ENCODE measurements around the gene DLD. TPM values are rescaled to one million over a fixed set of nuclear protein-coding genes. Genes with fewer than 3 reads are reported as not detected.

The DLD gene
- total and polyA plus RNA-seq, 9 of the 15 experiments (the other 6 are each of a cell fraction or from before 2014, with no cell fraction given), result 130 to 639 (median 247) TPM

DNA sequence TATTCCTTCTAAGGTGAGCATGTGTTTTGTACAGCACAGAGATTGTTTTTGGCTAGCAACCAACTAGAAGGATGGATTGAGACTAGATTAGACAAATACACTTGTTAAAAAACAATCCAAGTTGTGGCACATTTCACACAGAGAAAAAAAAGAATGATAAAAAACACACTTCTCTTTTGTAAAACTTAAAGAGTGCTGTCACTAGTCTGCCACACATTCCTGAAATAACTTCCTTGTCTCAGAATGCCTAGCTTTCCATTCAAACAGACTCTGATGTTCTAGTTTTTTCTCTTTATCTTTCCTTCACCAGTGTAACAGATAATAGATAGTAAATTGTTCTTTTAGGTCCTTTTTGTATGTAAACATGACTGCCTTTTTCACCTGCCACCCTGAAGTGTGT, 11.4 kb downstream of the DLD start:
- peaks cover 51% of the 10 kb centered on the region for H3K79me2 ChIP-seq (ENCODE audit: control insufficient read depth, insufficient read depth, low read length)
- POLR2A ChIA-PET, result interaction anchor here (1.0 to 1.5 kb wide), 2 partner anchors 9 to 10 kb away, joined by 3 to 4 read pairs; no protein-coding TSS in a partner anchor

DNA sequence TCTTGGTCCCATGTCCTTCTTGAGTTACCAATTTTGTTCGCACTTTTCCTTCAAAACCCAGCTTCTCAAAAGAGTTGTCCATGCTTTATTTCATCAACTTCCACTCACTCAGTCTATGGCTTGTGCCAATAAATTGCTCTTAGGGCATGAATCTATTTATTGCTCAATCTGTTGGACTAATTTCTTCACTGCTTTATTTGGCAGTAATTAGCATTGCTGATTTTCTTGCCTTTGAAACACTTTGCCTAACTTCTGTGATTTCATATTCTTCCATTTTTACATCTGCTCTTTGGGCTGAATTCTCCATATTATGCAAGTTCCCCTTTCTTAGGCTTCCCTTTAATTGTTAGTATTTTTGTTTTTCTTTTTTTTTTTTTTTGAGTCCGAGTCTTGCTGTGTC, 16.8 kb downstream of the DLD start:
- peaks cover 20% of the 10 kb centered on the region for H3K79me2 ChIP-seq (ENCODE audit: control insufficient read depth, insufficient read depth, low read length)
- no peaks in the 10 kb centered on the region for H3K9me1 ChIP-seq (ENCODE audit: control insufficient read depth, insufficient read depth, low read length)
- in situ Hi-C loops (cut with MboI) (no loop called here), intact Hi-C loops (cut with micrococcal nuclease) (no loop called here)
- H3K4me3 ChIP-seq, result no peak overlapping the region
- no peaks in the 10 kb centered on the region for H3K27me3 ChIP-seq (ENCODE audit: control insufficient read depth in 2 of 2, insufficient read depth in 2 of 2, low read length in 2 of 2)
- no peaks in the 10 kb centered on the region for H4K20me1 ChIP-seq (replicated peaks; ENCODE audit: control insufficient read depth, insufficient read depth, low read length)
- no peak overlapping the region for H3K4me2 ChIP-seq (ENCODE audit: insufficient read depth, low read length)
- CTCF ChIA-PET (ENCODE audit: low intra/inter-chr PET ratio), result no interaction called here
- TSS peak; percentile 3 for BruUV-seq (replicated peaks)
- POLR2A ChIA-PET, result interaction anchor here (1.0 to 2.0 kb wide), 2 partner anchors 11 to 18 kb away, joined by 3 to 9 read pairs; no protein-coding TSS in a partner anchor
- no peaks in the 10 kb centered on the region for H3K4me1 ChIP-seq (replicated peaks in 1 of 2; ENCODE audit: control insufficient read depth in 2 of 2, insufficient read depth in 2 of 2, low read length in 2 of 2)
- H3K27ac ChIP-seq (ENCODE audit: extremely low read depth, low read depth, low read length), result no peak overlapping the region
- H2AFZ ChIP-seq (ENCODE audit: low read depth, low read length), result no peak overlapping the region
- H3K9ac ChIP-seq (ENCODE audit: insufficient read depth in 1 of 2, low read depth in 2 of 2, low read length in 2 of 2), result no peak overlapping the region
- FAIRE-seq (no peak), ATAC-seq (no peak), DNase-seq (ENCODE audit: extremely low read depth in 1 of 4, low spot score in 3 of 4) (no peak)
- H3K9me3 ChIP-seq (replicated peaks; ENCODE audit: control insufficient read depth, insufficient read depth, low read depth, low read length), result no peaks in the 10 kb centered on the region
- TF ChIP-seq CEBPB (tag; IDR thresholded peaks at IDR 0.05) (peak; percentile 58), EP300 (IDR thresholded peaks at IDR 0.05; ENCODE audit: low read length) (no peak), BMI1 (IDR thresholded peaks at IDR 0.05; ENCODE audit: low read length) (no peak), CEBPG (CRISPR knock-in tag; IDR thresholded peaks at IDR 0.05) (no peak), CEBPG (tag; conservative IDR thresholded peaks at IDR 0.05 in 1 of 2, IDR thresholded peaks at IDR 0.05 in 1 of 2) (peak in 1 of 2 experiments; percentile 59; a peak in 1 of 4 replicates)
- 100% methylated on average over 1 of the region's 2 CpGs for WGBS (ENCODE audit: insufficient coverage, low coverage, missing lambda C conversion rate)
- peaks cover 97% of the 10 kb centered on the region for H3K36me3 ChIP-seq (ENCODE audit: control insufficient read depth, insufficient read depth, low read length)

More for the DNA sequence above, 11.4 kb downstream of the DLD start:
- H4K20me1 ChIP-seq (replicated peaks; ENCODE audit: control insufficient read depth, insufficient read depth, low read length), result peaks cover 3% of the 10 kb centered on the region; the same call in 1 of the 2 replicates
- CTCF ChIA-PET (ENCODE audit: low intra/inter-chr PET ratio), result no interaction called here
- BruUV-seq (replicated peaks), result no TSS peak
- H3K9ac ChIP-seq (ENCODE audit: insufficient read depth in 1 of 2, low read depth in 2 of 2, low read length in 2 of 2), result no peak overlapping the region
- in situ Hi-C loops (cut with MboI) (no loop called here), intact Hi-C loops (cut with micrococcal nuclease) (no loop called here)
- no peak for ATAC-seq
- H2AFZ ChIP-seq (ENCODE audit: low read depth, low read length), result no peak overlapping the region
- no peak overlapping the region for H3K4me2 ChIP-seq (ENCODE audit: insufficient read depth, low read length)
- H3K27me3 ChIP-seq (ENCODE audit: control insufficient read depth in 2 of 2, insufficient read depth in 2 of 2, low read length in 2 of 2), result no peaks in the 10 kb centered on the region
- no peak for DNase-seq (ENCODE audit: extremely low read depth in 1 of 4, low spot score in 3 of 4)
- H3K27ac ChIP-seq (ENCODE audit: extremely low read depth, low read depth, low read length), result no peak overlapping the region
- H3K9me3 ChIP-seq (replicated peaks; ENCODE audit: control insufficient read depth, insufficient read depth, low read depth, low read length), result no peaks in the 10 kb centered on the region
- FAIRE-seq, result no peak
- H3K4me3 ChIP-seq, result no peak overlapping the region
- TF ChIP-seq RBFOX2 (IDR thresholded peaks at IDR 0.05; ENCODE audit: low read depth, low read length) (0 out of 2 replicates have a peak, but pooled peaks have one; percentile 12), ZNF583 (CRISPR knock-in tag; IDR thresholded peaks at IDR 0.05) (no peak), NCOA6 (IDR thresholded peaks at IDR 0.05) (no peak), PHTF2 (CRISPR knock-in tag; IDR thresholded peaks at IDR 0.05) (no peak), GATAD2B (IDR thresholded peaks at IDR 0.05; ENCODE audit: borderline replicate concordance) (no peak)
- no peaks in the 10 kb centered on the region for H3K9me1 ChIP-seq (ENCODE audit: control insufficient read depth, insufficient read depth, low read length)
- H3K4me1 ChIP-seq (replicated peaks in 1 of 2; ENCODE audit: control insufficient read depth in 2 of 2, insufficient read depth in 2 of 2, low read length in 2 of 2), result no peaks in the 10 kb centered on the region; a peak in 2 of 5 replicates
- H3K36me3 ChIP-seq (ENCODE audit: control insufficient read depth, insufficient read depth, low read length), result peaks cover 85% of the 10 kb centered on the region
